GM19397 (cell line): ENCODE measurements around the gene COCH.
A peak's percentile ranks its signal among the peaks of the same experiment; 100 is the strongest.

Experiments
- ATAC-seq: cut with Tn5 transposase; IDR thresholded peaks from one replicate; pipeline ENCODE4 v1.9.1; 2021; ENCODE audit warnings: mild to moderate bottlenecking, moderate library complexity; ENCODE audit not compliant: unreplicated experiment

The COCH gene

GRCh38 chr14:30874120-30874998 lies at the start of gene COCH:
Gene COCH (plus strand): TSS chr14:30874559. CDS start chr14:30874939, 380 bp downstream.
- ATAC-seq = peak; percentile 81

DNA sequence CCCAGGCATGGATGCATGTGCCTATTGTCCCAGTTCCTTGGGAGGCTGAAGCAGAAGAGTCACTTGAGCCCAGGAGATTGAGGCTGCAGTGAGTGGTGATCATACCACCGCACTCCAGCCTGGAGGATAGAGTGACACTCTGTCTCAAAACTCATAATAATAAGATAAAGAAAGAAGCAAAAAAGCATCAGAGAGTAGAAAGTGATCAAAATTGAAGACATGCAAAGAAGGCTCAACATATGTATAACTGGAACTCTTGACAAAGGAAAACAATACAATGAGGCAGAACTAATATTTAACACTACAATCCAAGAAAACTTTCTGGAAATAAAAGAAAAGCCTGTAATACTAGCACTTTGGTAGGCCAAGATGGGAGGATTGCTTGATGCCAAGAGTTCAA lies 48.3 kb upstream of the COCH start:
- no peak for ATAC-seq

- no peak for ATAC-seq
These were observed 44.5 kb upstream of the COCH start for GRCh38 chr14:30829853-30830252.

- ATAC-seq = no peak
These were observed 40.0 kb upstream of the COCH start for GRCh38 chr14:30834353-30834752.

DNA sequence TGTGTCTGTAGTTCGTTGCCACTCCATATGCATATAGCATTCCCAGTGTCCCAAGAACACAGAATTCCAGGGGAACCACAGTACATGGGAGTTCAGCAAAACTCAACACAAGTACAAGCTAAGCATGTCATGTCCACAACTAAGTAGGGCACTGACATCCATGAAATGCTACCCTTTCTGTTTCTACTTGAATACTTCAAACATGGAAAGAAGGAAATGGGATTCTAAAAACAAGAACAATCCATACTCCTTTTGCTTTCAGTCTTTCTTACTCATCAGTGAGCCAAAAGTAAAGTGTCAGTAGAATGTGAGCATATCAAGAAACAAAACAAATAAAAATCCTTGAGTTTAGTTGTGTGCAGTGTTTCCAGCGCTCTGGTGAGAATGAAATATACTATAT lies 36.0 kb upstream of the COCH start:
- ATAC-seq = no peak

DNA sequence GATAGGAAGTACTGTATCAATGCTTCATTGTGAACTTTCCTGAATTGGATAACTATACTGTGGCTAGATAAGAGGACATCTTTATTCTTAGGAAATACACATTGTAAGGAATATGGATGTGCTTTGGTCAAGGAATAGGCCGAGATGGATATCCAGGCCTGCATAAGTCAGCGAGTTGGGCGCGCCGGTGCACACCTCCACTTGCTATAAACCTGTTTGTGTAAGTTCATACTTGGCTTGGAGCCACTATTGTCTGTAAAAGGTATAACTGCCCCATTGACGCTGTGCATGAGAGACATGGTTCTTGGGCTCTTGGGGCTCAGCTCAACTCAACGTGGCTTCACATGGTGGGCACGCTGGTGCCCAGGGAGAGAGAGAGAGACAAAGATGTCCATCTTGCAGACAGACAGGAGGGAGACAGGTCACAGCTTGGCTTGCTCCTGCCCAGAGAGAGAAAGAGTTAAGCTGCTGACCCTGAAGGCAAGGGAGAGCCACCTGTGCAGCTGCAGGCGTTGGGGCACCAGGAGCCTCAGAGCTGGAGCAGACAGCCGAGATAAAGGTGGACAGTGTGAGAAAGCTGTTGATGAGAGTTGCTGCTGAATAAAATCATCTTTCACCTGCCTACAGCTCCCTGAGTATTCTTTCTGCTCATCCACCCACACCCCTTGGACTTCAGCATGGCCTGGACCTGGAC lies 34.1 kb upstream of the COCH start:
- ATAC-seq = no peak

DNA sequence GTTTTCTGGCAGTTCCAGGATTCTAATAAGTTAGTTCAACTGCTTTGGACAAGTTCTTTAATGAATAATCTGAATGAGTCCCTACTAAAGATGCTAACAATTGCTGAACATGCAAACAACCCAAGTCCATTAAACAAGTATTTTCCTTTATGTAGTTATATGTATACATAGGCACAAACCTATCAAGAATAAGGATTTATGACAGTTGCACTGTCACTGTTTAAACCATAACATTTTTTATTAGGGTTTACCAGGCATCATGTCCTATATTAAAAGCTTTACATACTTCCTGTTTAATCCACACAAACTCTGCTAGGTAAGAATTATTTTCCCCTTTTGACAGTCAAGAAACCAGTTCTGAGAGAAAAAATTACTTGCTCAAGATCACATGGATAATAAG lies 31.9 kb upstream of the COCH start:
- no peak for ATAC-seq

GRCh38 chr14:30848449-30849240 lies 25.7 kb upstream of the COCH start:
- peak; percentile 32 for ATAC-seq

- ATAC-seq = peak; percentile 94
These were observed 25.0 kb upstream of the COCH start for GRCh38 chr14:30849354-30849753.

GRCh38 chr14:30849983-30850382 lies 24.4 kb upstream of the COCH start:
- no peak for ATAC-seq

DNA sequence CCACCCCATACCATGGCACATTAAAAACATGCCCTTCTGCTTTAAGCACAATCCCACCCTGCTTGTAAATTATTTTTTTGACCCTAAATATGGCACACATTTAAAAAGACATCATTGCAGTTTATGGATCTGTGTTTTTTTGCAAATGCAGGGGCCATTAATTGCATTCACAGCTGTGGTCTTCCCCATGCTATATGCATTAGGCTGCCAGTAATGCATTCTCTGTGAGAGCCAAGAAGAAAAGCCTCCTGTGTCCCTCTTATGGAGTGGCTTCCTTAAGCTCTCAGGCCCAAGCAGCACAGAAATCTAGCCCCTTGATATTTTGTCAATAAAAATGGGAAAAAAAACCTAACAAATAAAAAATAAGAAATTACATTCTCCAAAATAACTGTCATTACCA lies 20.4 kb upstream of the COCH start:
- ATAC-seq = no peak

- ATAC-seq = no peak
These were observed 19.9 kb upstream of the COCH start for GRCh38 chr14:30854492-30854891.

DNA sequence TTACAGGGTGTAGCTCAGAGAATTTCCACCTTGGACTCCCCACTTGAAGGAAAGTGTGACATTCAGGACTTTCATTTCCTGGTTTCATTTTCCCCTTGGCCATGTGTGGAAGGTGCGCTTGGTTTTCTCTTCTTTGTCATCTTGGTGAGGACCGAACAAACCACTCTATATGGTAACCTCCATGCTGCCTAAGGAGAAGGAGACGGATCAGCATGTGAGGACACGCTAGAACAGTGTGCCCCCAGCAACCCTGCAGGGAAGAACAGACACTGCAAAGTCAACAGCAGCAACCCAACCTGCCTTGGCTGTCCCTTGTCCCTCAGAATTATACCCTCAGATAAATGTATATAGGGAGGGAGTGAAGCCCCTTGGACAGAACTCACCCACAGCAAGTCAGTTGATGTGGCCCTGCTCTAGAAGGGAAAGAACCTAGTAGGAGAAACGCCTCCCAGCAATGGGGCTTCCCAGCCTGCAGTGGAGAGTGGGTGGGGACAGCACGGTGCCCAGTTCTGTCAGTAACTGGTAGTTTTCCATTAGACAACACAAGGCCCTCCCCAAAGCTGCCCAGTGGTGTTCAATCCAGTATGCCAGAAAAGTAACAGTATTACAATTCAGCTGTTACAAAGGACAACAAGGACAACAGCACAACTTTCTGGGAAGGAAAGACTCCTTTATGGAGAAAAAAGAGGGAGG lies 18.9 kb upstream of the COCH start:
- ATAC-seq = peak; percentile 66

- ATAC-seq = no peak
These were observed 13.2 kb upstream of the COCH start for GRCh38 chr14:30861200-30861599.

DNA sequence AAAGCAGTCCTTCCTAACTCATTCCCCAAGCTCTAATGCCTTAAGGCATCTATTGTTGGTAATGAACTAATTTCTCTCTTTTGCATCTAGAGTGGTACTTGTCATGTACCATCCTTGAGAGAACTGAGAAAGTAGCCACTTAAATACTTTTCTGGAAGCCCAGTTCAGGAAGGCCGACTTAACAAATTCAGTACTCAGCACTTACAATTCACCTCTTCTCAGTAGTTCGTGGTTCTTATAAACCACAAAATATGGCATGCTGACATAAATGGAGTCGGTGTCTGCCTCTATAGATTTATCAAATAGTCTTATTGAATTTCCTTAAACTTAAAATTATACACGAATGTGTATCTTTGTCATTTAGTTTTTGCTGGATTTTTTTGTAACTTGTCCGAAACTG lies 9.4 kb upstream of the COCH start:
- ATAC-seq = no peak

DNA sequence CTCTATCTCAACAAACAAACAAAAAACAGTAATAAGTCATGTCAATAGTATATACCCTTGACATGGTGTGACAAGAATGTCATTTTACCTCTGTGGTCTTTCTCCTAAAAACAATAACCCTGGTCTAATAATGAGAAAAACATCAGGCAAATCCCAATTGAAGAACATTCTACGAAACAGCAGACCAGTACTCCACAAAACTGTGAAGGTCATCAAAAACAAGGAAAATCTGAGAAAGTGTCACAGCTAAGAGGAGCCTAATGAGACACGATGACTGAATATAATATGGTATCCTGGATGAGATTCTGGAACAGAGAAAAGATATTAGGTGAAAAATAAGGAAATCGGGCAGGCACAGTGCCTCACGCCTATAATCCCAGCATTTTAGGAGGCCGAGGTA lies 5.6 kb upstream of the COCH start:
- ATAC-seq = no peak

DNA sequence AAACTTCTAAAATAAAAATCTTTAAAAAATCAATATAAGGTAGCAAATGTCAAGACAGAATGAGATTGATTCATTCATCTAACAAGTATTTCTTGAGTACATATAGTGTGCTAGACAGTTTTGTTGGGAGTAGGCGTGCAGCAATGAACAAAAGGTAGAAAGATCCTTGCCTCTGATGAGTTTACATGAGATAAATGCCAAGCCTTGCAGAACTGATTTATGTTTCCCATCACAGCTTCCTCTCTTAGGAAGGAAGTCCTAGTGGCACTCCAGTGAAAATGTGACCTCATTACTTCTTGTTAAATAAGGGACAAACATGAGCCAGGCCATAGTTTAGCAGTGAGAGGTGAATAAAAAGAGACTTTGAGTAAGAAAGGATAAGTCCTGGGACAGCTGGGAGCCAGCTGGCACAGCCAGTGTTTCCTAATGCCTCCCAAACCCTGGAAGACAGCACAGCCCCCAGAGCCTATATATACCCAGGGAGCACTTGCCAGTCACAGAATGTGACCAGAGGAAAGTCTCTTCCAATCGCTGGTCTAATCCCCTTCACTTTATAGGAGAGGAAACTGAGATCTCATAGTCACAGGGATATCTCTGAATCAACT lies 4.7 kb upstream of the COCH start:
- no peak for ATAC-seq

- no peak for ATAC-seq
These were observed 1.8 kb upstream of the COCH start for GRCh38 chr14:30872602-30873001.

DNA sequence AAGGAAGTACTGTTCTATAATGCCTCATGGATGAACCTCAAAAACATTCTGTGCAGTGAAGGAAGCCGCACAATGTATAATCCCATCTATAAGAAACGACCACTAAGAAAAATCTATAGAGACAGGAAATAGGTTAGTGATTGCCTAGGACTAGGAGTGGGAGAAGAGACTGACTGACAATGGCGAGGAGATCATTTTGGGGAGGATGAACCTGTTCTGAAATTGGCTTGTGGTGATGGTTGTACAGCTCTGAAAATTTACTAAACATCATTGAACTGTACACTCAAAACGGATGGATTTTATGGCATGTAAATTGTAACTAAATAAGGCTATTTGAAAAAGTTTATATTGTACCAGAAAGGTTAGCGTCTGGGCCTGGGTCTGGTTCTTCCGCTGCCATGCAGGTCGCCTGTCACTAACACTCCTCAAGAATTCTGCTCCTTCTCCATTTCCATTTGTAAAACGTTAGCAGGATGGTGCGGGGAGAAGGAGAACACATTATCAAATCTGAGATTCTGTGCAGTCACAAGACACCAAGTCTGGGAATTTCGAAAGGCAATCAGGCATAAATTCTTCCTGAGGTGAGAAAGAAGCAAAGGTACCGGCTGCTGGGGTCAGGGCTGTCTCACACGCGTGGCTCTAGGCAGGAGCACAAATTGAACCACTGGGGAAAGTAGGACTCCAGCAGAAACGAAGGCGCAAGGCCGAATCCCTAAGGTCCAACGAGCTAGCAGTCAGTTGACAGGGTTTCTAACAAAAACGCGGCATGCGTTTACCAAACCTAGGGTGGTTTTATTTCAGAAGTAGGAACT lies 845 bp upstream of the COCH start:
- no peak for ATAC-seq
